ENCODE results near the gene BLNK.

GRCh38 chr10:96281444-96282029 lies 10.2 kb upstream of the BLNK start:
- TF ChIP-seq CTCF (IDR thresholded peaks at IDR 0.05) (no peak), POLR2A (IDR thresholded peaks at IDR 0.05) (no peak)

Measured in stomach (tissue), 4 donors.